Vagina (tissue), 2 donors: ENCODE results near the gene BLNK. TPM values are rescaled to one million over a fixed set of nuclear protein-coding genes. Genes with fewer than 3 reads are reported as not detected.

Experiments
- DNase-seq, 2 donors: peaks; one replicate each; pipeline ENCODE4 v3.0.0-alpha.2; 2017; ENCODE audit errors: extremely low spot score in 2 of 2
- H3K27ac ChIP-seq: fragments of 200-600 bp; sonication (generic); one replicate; pipeline ENCODE4 v1.5.1; 2019
- H3K27me3 ChIP-seq: fragments of 200-600 bp; sonication (generic); one replicate; pipeline ENCODE4 v1.5.1; 2019
- H3K36me3 ChIP-seq, 2 donors: fragments of 200-600 bp; sonication (generic); one replicate each; pipeline ENCODE4 v1.5.1; 2017 to 2019
- H3K4me1 ChIP-seq: fragments of 200-600 bp; sonication (generic); one replicate; pipeline ENCODE4 v1.5.1; 2019
- H3K4me3 ChIP-seq, 2 donors: fragments of 200-600 bp; sonication (generic); 1 replicate in 1 of 2; 2 replicates in 1 of 2; pipeline ENCODE4 v1.5.1; 2016 to 2019
- H3K9me3 ChIP-seq: fragments of 200-600 bp; sonication (generic); one replicate; pipeline ENCODE4 v1.5.1; 2019
- CTCF ChIP-seq, 3 experiments: fragments of 450-650 bp in 2 of 3; fragments of 200-600 bp in 1 of 3; sonication (generic) in 1 of 3; IDR thresholded peaks; one replicate each; pipeline ENCODE4 v1.5.1; 2017 to 2019; ENCODE audit warnings: antibody characterized with exemption in 3 of 3, mild to moderate bottlenecking in 2 of 3, moderate library complexity in 2 of 3
- POLR2A ChIP-seq, 2 donors: fragments of 450-650 bp; IDR thresholded peaks; one replicate each; pipeline ENCODE4 v1.6.1; 2017; ENCODE audit warnings: antibody characterized with exemption in 2 of 2, mild to moderate bottlenecking in 2 of 2, moderate library complexity in 2 of 2
- POLR2AphosphoS5 ChIP-seq, 2 donors: sonication (generic); formaldehyde crosslinking; IDR thresholded peaks; one replicate each; pipeline ENCODE4 v1.9.0; 2017; ENCODE audit warnings: antibody characterized with exemption in 2 of 2, mild to moderate bottlenecking in 2 of 2, low read depth in 1 of 2; ENCODE audit not compliant: insufficient read depth in 1 of 2
- intact Hi-C: fragments of 100-400 bp; cut with DNase I; formaldehyde crosslinking; loops from one replicate; pipeline ENCODE4 v1.15.1; 2023
- total RNA-seq: library from RNA; depleted of rRNA; stranded (reverse); fragments of >200 nt; gene quantifications from one replicate; pipeline ENCODE4 v1.2.3, GENCODE V29; 2016

The BLNK gene
- total RNA-seq, 1 donor from 2014 or later: 8.8 TPM

- DNase-seq: peak in 1 of 2 donors; percentile 5
- intact Hi-C loops: loop anchor here (10.0 kb wide), 1 partner anchor 283 kb away; no protein-coding TSS in a partner anchor
- Histone ChIP-seq H3K4me3 (no peak overlapping the region), H3K4me1 (no peaks in the 10 kb centered on the region), H3K9me3 (no peaks in the 10 kb centered on the region), H3K27me3 (no peaks in the 10 kb centered on the region), H3K27ac (no peak overlapping the region), H3K36me3 (no peaks in the 10 kb centered on the region)
- no peak for TF ChIP-seq POLR2AphosphoS5 (IDR thresholded peaks at IDR 0.05; ENCODE audit: insufficient read depth in 1 of 2, low read depth in 1 of 2)
- no peak for TF ChIP-seq CTCF (IDR thresholded peaks at IDR 0.05)
- TF ChIP-seq POLR2A (IDR thresholded peaks at IDR 0.05): no peak
Measured at GRCh38 chr10:96297486-96297885, 26.1 kb upstream of the BLNK start.

GRCh38 chr10:96295475-96295874 lies 24.1 kb upstream of the BLNK start:
- intact Hi-C loops: loop anchor here (10.0 kb wide), 1 partner anchor 281 kb away; no protein-coding TSS in a partner anchor
- Histone ChIP-seq H3K4me1 (no peaks in the 10 kb centered on the region), H3K9me3 (no peaks in the 10 kb centered on the region), H3K27ac (no peak overlapping the region), H3K4me3 (no peak overlapping the region), H3K27me3 (no peaks in the 10 kb centered on the region), H3K36me3 (no peaks in the 10 kb centered on the region)
- DNase-seq: peak in 1 of 2 donors; percentile 13
- TF ChIP-seq POLR2A (IDR thresholded peaks at IDR 0.05): no peak
- no peak for TF ChIP-seq CTCF (IDR thresholded peaks at IDR 0.05)
- TF ChIP-seq POLR2AphosphoS5 (IDR thresholded peaks at IDR 0.05; ENCODE audit: insufficient read depth in 1 of 2, low read depth in 1 of 2): no peak

- peak in 1 of 2 donors; percentile 67 for DNase-seq
- H3K27ac ChIP-seq: no peak overlapping the region
- TF ChIP-seq POLR2A (IDR thresholded peaks at IDR 0.05) (no peak), CTCF (IDR thresholded peaks at IDR 0.05) (peak in 1 of 3 experiments; percentile 14), POLR2AphosphoS5 (IDR thresholded peaks at IDR 0.05; ENCODE audit: insufficient read depth in 1 of 2, low read depth in 1 of 2) (no peak)
- H3K4me1 ChIP-seq: peaks cover under 1% of the 10 kb centered on the region
- H3K27me3 ChIP-seq: no peaks in the 10 kb centered on the region
- H3K9me3 ChIP-seq: no peaks in the 10 kb centered on the region
- no peak overlapping the region for H3K4me3 ChIP-seq
- H3K36me3 ChIP-seq: no peaks in the 10 kb centered on the region
- intact Hi-C loops: loop anchor here (10.0 kb wide), 1 partner anchor 278 kb away; no protein-coding TSS in a partner anchor
Measured at GRCh38 chr10:96292971-96293920, 21.9 kb upstream of the BLNK start.

GRCh38 chr10:96290368-96291133 lies 19.2 kb upstream of the BLNK start:
- Histone ChIP-seq H3K9me3 (no peaks in the 10 kb centered on the region), H3K4me3 (no peak overlapping the region), H3K27ac (no peak overlapping the region), H3K36me3 (no peaks in the 10 kb centered on the region), H3K4me1 (peaks cover 3% of the 10 kb centered on the region), H3K27me3 (no peaks in the 10 kb centered on the region)
- DNase-seq: no peak
- intact Hi-C loops: loop anchor here (10.0 kb wide), 1 partner anchor 276 kb away; no protein-coding TSS in a partner anchor
- no peak for TF ChIP-seq POLR2A (IDR thresholded peaks at IDR 0.05)
- TF ChIP-seq POLR2AphosphoS5 (IDR thresholded peaks at IDR 0.05; ENCODE audit: insufficient read depth in 1 of 2, low read depth in 1 of 2): no peak
- no peak for TF ChIP-seq CTCF (IDR thresholded peaks at IDR 0.05)
